ENCODE data around the gene G2E3.

G2E3 gene

GRCh38 chr14:30657606-30658163 lies 98.7 kb downstream of the G2E3 start:
- no peak for DNase-seq

GRCh38 chr14:30658645-30659044 lies 99.7 kb downstream of the G2E3 start:
- DNase-seq, result no peak

GRCh38 chr14:30669594-30669993 lies 110.6 kb downstream of the G2E3 start:
- DNase-seq, result no peak

Measured in activated CD4-positive, alpha-beta T cell treated with anti-CD3 and anti-CD28 coated beads, Interleukin-2, Interleukin-6, amounts not matched to agents 100 ng/mL and 50 ng/mL, durations not matched to agents 16 hours and 8 hours (primary cell).